Ectodermal cell (in vitro differentiated cells): Measurements from ENCODE around the gene ALAS2.
"Not testable (repeated sequence)": the region's sequence is repeated elsewhere in the genome, so short reads cannot be mapped to it uniquely, and the experiment has no call there.

Experiments
- H3K27ac ChIP-seq: 2 replicates; pipeline ENCODE4 v1.7.0; 2013; ENCODE audit warnings: mild to moderate bottlenecking, low read depth, low read length; ENCODE audit not compliant: insufficient read depth, poor library complexity, severe bottlenecking
- H3K27me3 ChIP-seq: 2 replicates; pipeline ENCODE4 v1.7.0; 2013; ENCODE audit warnings: mild to moderate bottlenecking, low read length; ENCODE audit not compliant: insufficient read depth, control insufficient read depth, poor library complexity, severe bottlenecking
- H3K36me3 ChIP-seq: one replicate; pipeline ENCODE4 v1.7.0; 2013; ENCODE audit warnings: low read length; ENCODE audit not compliant: control insufficient read depth, insufficient read depth
- H3K4me1 ChIP-seq: one replicate; pipeline ENCODE4 v1.7.0; 2013; ENCODE audit warnings: low read length; ENCODE audit not compliant: control insufficient read depth, insufficient read depth
- H3K4me3 ChIP-seq: 2 replicates; pipeline ENCODE4 v1.7.0; 2013; ENCODE audit warnings: low read depth, low read length, control low read depth; ENCODE audit not compliant: insufficient read depth
- H3K9me3 ChIP-seq: 2 replicates; pipeline ENCODE4 v1.7.0; 2013; ENCODE audit warnings: mild to moderate bottlenecking, low read length, moderate library complexity; ENCODE audit not compliant: control insufficient read depth
- WGBS, 2 experiments: methylation state at CpG; one replicate each; pipeline ENCODE4 v1.1.7; 2013; ENCODE audit warnings: missing lambda C conversion rate in 2 of 2; 5-methylcytosine and 5-hydroxymethylcytosine counted together

The ALAS2 gene

DNA sequence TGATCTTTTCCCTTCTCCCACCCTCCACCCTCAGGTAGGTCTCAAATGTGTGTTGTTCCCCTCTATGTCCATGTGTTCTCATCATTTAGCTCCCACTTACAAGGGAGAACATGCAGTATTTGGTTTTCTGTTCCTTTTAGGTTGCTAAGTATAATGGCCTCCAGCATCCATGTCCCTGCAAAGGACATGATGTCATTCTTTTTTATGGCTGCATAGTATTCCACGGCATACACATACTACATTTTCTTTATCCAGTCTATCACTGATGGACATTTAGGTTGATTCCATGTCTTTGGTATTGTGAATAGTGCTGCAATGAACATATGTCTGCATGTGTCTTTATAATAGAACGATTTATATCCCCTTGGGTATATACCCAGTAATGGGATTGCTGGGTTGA is 47.5 kb downstream of the ALAS2 start:
- not testable (repeated sequence) for H3K9me3 ChIP-seq, H3K27me3 ChIP-seq, H3K4me3 ChIP-seq, H3K27ac ChIP-seq, H3K36me3 ChIP-seq, H3K4me1 ChIP-seq
- 92 to 100% methylated on average over 1 to 2 of the region's 2 CpGs for WGBS, 2 experiments

DNA sequence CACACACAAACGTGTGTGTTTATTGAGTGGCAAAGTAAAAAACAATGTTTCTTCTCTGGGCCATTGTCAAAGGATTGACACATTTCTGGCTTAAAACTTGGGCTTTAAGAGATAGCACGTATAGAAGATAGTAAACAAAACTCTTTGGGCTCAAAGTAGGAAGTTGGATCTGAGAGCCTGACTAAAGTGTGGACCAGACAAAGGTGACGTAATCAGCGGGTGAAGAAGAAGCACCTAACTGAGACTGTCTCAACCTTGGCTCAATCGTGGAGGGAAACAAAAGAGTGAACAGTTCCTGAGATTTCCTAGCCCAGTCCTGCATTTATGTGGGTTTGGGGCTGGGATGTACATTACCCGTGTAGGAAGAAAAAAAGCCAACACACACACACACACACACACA is 50.4 kb downstream of the ALAS2 start:
- Histone ChIP-seq H3K4me3 (no peak overlapping the region), H3K27ac (no peak overlapping the region), H3K36me3 (no peaks in the 10 kb centered on the region), H3K4me1 (no peaks in the 10 kb centered on the region), H3K9me3 (no peaks in the 10 kb centered on the region), H3K27me3 (no peaks in the 10 kb centered on the region)
- 83 to 96% methylated on average over 4 of the region's 6 CpGs for WGBS, 2 experiments

DNA sequence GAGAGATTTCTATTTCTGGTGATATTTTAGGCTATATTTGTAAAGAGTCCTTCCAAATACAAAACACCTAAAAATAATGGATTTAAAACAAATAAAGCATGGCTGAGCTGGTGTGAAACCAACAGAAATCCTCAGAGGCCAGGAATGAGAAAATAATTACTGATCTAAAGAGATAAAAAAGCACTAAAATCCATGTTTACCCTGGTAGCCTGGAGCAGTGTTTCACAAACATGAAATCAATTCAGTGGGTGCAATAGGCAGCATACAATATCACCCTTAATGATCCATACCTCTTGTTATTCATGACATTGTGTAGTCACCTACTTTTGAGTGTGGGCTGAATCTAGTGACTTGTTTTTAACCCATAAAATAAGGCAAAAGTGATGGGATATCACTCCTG is 51.3 kb downstream of the ALAS2 start:
- Histone ChIP-seq H3K4me3 (no peak overlapping the region), H3K4me1 (no peaks in the 10 kb centered on the region), H3K27me3 (no peaks in the 10 kb centered on the region), H3K36me3 (no peaks in the 10 kb centered on the region), H3K9me3 (no peaks in the 10 kb centered on the region), H3K27ac (no peak overlapping the region)

DNA sequence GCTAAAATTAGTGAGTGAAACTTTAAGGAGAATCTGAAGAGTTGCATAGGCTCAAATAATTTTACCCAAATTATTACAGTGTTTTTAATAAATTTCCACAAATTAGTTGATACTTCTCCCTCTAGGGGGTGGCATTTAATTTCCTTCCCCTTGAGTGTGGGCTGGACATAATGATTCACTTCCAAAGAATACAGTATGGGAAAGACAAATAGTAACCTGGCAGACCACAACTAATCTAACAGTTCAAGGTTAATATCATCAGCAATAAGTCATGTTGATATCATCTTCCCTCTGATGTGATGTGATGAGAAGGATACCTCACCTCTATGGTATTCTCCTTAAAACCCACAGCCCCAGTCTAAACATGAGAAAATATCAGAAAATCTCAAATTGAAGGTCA is 52.3 kb downstream of the ALAS2 start:
- Histone ChIP-seq H3K4me3 (no peak overlapping the region), H3K27me3 (no peaks in the 10 kb centered on the region), H3K27ac (no peak overlapping the region), H3K9me3 (no peaks in the 10 kb centered on the region), H3K4me1 (no peaks in the 10 kb centered on the region), H3K36me3 (no peaks in the 10 kb centered on the region)

DNA sequence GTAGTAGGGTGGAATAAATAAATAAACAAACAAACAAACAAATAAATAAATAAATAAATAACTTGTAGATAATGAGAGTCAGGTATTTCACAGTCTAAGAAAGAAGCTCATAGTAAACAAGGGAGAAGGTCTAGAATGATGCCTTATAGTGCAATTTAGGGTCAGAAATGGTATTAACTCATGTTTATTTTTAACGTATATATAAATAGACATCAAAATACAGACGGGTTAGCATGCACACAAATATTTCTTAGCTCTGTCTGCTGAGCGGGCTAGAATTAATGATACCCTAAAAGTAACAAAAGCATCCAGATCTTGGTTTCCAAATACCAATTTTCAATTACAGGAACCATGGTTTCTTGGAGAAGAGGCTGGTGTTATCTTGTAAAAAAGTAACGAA is 53.4 kb downstream of the ALAS2 start:
- Histone ChIP-seq H3K9me3 (no peaks in the 10 kb centered on the region), H3K27ac (no peak overlapping the region), H3K27me3 (no peaks in the 10 kb centered on the region), H3K36me3 (no peaks in the 10 kb centered on the region), H3K4me3 (no peak overlapping the region), H3K4me1 (no peaks in the 10 kb centered on the region)
- WGBS, 2 experiments, result 87 to 100% methylated on average over 1 to 4 of the region's 4 CpGs

DNA sequence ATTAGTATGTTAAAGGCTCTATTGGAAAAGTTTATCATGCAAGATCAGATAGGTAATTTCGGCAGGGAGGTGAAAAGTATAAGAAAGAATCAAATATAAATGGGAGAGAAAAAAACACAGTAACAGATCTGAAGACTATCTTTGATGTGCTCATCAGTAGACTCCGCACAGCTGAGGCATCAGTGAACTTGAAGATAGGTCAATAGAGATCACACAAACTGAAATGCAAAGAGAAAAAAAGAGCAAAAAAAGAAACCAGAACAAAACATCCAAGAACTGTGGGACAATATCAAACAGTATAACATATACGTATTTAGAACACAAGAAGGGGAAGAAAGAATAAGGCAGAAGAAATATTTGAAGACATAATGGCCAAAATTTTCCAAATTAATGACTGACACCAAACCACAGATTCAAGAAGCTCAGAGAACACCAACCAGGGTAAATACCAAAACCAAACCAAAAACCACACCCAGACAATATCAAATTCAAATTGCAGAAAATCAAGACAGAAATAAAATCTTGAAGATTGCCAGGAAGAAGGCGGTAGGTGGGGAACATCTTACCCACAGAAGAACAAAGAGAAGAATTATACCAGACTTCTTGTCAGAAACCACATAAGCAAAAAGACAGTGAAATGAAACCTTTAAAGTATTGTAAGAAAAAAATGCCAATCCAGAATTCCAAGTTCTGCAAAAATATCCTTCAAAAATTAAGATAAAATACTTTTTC is 65.8 kb downstream of the ALAS2 start:
- Histone ChIP-seq H3K27ac (no peak overlapping the region), H3K4me1 (no peaks in the 10 kb centered on the region), H3K27me3 (no peaks in the 10 kb centered on the region), H3K4me3 (no peak overlapping the region), H3K9me3 (no peaks in the 10 kb centered on the region), H3K36me3 (no peaks in the 10 kb centered on the region)
- 79 to 92% methylated on average over 2 to 3 of the region's 4 CpGs for WGBS, 2 experiments

DNA sequence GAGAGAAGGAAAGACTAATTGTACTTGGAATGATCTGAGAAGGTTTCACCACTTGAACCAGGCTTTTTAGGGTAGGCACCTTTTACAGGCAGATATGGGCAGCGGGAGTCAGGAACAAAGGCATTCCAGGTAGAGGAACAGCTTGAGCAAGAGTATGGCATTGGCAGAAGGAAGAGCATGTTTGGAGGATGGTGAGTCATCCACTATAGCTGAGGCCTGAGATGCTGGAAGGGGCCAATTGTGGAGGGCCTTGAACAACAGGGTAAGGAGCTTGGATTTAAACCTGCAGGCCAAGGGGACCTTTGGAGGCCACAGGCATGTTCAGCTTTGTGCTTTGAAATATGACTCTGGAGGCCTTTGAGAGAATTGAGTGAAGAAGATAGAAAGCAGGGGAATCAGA is 69.0 kb downstream of the ALAS2 start:
- Histone ChIP-seq H3K36me3 (no peaks in the 10 kb centered on the region), H3K27me3 (no peaks in the 10 kb centered on the region), H3K9me3 (no peaks in the 10 kb centered on the region), H3K4me3 (no peak overlapping the region), H3K4me1 (no peaks in the 10 kb centered on the region), H3K27ac (no peak overlapping the region)
- WGBS, 2 experiments, result 77 to 80% methylated on average over 1 of the region's 1 CpG
